Colonic mucosa (tissue), 4 donors: ENCODE measurements around the gene HES5. TPM values are rescaled to one million over a fixed set of nuclear protein-coding genes. Genes with fewer than 3 reads are reported as not detected.

Experiments
- DNase-seq: peaks from one replicate; pipeline ENCODE4 v3.0.0-alpha.2; 2020
- H3K27ac ChIP-seq: fragments of 200-600 bp; one replicate; pipeline ENCODE4 v1.8.0; 2021
- H3K27me3 ChIP-seq: fragments of 200-600 bp; one replicate; pipeline ENCODE4 v1.8.0; 2021
- H3K36me3 ChIP-seq: fragments of 200-600 bp; one replicate; pipeline ENCODE4 v1.8.0; 2021
- H3K4me1 ChIP-seq: fragments of 200-600 bp; one replicate; pipeline ENCODE4 v1.8.0; 2021; ENCODE audit warnings: mild to moderate bottlenecking
- H3K4me3 ChIP-seq: fragments of 200-600 bp; one replicate; pipeline ENCODE4 v1.8.0; 2021
- H3K9ac ChIP-seq, 2 donors: one replicate each; pipeline ENCODE4 v1.7.0; 2013; ENCODE audit warnings: control low read depth in 2 of 2, low read depth in 2 of 2, low read length in 2 of 2
- H3K9me3 ChIP-seq: fragments of 200-600 bp; one replicate; pipeline ENCODE4 v1.8.0; 2021
- intact Hi-C: fragments of 100-400 bp; cut with DNase I; formaldehyde crosslinking; loops from one replicate; pipeline ENCODE4 v1.14.1; 2022
- total RNA-seq, 2 donors: library from RNA; stranded (reverse); fragmentation: NEBNext Ultra II Directional in 1 of 2; extraction: Animal tissue kit (Norgen Biotek cat#: 25700) in 1 of 2; gene quantifications; one replicate each; pipeline ENCODE4 v1.2.1, GENCODE V29; 2021
- TF ChIP-seq, protein P1 (sequence below): fragments of 200-600 bp; IDR thresholded peaks from one replicate; pipeline ENCODE4 v1.8.0; 2022; ENCODE audit warnings: antibody characterized with exemption, mild to moderate bottlenecking
- donor health status: healthy.
- donor health status: DM: no; HTN: no; CAD: no.
- donor health status: DM: no; HTN: no; CAD: no.

The HES5 gene
- total RNA-seq, 2 donors from 2014 or later, result 2.5 to 4.2 TPM

- peaks cover 45% of the 10 kb centered on the region for H3K36me3 ChIP-seq
These were observed 14.3 kb downstream of the HES5 start for GRCh38 chr1:2515763-2516080.

GRCh38 chr1:2514863-2515762 lies 14.9 kb downstream of the HES5 start:
- Histone ChIP-seq H3K27me3 (no peaks in the 10 kb centered on the region), H3K9me3 (no peaks in the 10 kb centered on the region), H3K27ac (no peak overlapping the region), H3K9ac (no peak overlapping the region), H3K4me1 (no peaks in the 10 kb centered on the region), H3K36me3 (peaks cover 47% of the 10 kb centered on the region), H3K4me3 (no peak overlapping the region)
- TF ChIP-seq, protein P1, sequence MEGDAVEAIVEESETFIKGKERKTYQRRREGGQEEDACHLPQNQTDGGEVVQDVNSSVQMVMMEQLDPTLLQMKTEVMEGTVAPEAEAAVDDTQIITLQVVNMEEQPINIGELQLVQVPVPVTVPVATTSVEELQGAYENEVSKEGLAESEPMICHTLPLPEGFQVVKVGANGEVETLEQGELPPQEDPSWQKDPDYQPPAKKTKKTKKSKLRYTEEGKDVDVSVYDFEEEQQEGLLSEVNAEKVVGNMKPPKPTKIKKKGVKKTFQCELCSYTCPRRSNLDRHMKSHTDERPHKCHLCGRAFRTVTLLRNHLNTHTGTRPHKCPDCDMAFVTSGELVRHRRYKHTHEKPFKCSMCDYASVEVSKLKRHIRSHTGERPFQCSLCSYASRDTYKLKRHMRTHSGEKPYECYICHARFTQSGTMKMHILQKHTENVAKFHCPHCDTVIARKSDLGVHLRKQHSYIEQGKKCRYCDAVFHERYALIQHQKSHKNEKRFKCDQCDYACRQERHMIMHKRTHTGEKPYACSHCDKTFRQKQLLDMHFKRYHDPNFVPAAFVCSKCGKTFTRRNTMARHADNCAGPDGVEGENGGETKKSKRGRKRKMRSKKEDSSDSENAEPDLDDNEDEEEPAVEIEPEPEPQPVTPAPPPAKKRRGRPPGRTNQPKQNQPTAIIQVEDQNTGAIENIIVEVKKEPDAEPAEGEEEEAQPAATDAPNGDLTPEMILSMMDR, result no peak
- intact Hi-C loops, result no loop called here
- DNase-seq, result no peak

More at GRCh38 chr1:2515763-2516080, 14.3 kb downstream of the HES5 start:
- H3K27me3 ChIP-seq, result no peaks in the 10 kb centered on the region
- no peak for DNase-seq
- TF ChIP-seq, protein P1, result no peak
- intact Hi-C loops, result no loop called here
- H3K4me3 ChIP-seq, result no peak overlapping the region
- no peak overlapping the region for H3K27ac ChIP-seq
- no peaks in the 10 kb centered on the region for H3K4me1 ChIP-seq
- no peak overlapping the region for H3K9ac ChIP-seq
- no peaks in the 10 kb centered on the region for H3K9me3 ChIP-seq

GRCh38 chr1:2513939-2514652 lies 16.0 kb downstream of the HES5 start:
- Histone ChIP-seq H3K36me3 (peaks cover 56% of the 10 kb centered on the region), H3K9me3 (no peaks in the 10 kb centered on the region), H3K4me1 (no peaks in the 10 kb centered on the region), H3K4me3 (no peak overlapping the region), H3K27ac (no peak overlapping the region), H3K27me3 (no peaks in the 10 kb centered on the region), H3K9ac (no peak overlapping the region)
- intact Hi-C loops, result no loop called here
- no peak for DNase-seq
- TF ChIP-seq, protein P1, result no peak

DNA sequence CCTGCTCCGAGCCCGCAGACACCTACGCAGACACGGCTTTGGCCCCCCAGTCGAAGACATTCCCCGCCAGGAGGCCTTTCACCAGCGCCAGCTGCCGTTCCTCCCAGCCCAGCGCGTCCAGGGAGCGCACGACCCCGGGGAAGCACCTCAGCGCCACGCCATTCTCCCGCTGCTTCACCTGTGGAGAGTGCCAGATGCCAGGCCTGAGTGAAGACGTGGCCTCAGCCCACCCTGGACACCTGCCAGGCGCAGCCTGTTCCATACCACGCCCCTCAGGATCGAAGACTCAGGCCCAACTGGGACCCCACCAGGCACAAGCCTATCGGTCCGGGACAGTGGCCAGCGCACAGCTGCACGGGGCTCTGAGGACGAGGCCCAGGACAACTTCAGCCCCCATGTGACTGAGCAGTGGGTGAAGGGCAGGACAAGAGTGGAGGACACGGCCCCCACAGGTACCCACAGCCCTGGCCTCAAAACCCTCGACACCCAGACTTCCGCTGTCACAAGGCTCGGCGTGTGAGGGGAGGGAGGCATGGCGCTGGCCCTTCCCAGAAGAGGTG lies 17.1 kb downstream of the HES5 start:
- peaks cover 48% of the 10 kb centered on the region for H3K36me3 ChIP-seq
- H3K27me3 ChIP-seq, result no peaks in the 10 kb centered on the region

More for the DNA sequence above, 17.1 kb downstream of the HES5 start:
- TF ChIP-seq, protein P1, result no peak
- no peaks in the 10 kb centered on the region for H3K9me3 ChIP-seq
- intact Hi-C loops, result no loop called here
- H3K9ac ChIP-seq, result no peak overlapping the region
- no peak for DNase-seq
- no peaks in the 10 kb centered on the region for H3K4me1 ChIP-seq
- no peak overlapping the region for H3K4me3 ChIP-seq
- no peak overlapping the region for H3K27ac ChIP-seq
